HG02852 (cell line): ENCODE data around the gene SRGN.
"Not testable (repeated sequence)": the region's sequence is repeated elsewhere in the genome, so short reads cannot be mapped to it uniquely, and the experiment has no call there.

Source experiments
- ATAC-seq: cut with Tn5 transposase; IDR thresholded peaks from one replicate; pipeline ENCODE4 v1.9.1; 2021; ENCODE audit warnings: mild to moderate bottlenecking, moderate library complexity; ENCODE audit not compliant: unreplicated experiment

The SRGN gene

DNA sequence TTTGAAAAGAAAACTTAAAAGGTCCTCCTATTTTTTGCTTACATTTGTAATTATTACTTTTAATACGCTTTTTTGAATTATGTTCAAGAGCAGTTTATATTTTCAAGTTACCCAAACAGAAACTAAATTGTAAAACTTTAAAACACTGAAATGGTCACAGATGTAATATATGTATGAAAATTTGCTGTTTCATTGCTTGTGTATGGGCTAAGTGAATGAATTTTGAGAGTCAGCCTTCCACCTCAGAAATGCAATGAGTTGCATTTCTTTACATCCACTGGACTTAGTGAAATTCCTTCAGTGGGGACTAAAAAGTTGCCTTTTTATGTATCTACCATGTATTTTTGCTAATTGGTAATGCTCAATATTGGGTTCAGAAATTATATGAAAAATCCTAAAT lies 37.7 kb downstream of the SRGN start:
- no peak for ATAC-seq

DNA sequence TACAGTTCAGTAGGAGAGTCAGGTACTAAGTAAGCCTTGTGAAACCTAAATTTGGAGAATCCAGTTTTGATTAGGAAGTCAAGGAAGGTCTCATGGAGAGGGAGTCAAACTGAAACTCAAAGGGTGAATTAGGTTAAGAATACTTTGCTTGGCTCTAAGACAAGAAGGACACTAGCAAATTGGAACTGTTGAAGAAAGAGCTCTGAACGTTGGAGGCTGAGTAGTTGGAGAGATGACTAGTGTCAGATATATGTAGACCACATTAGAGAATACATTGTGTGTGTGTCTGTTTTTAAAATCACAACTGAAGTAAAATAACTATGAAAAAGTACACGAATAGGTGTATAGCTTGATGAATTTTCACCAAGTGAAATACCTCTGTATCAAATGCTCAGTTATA lies 42.3 kb downstream of the SRGN start:
- no peak for ATAC-seq

DNA sequence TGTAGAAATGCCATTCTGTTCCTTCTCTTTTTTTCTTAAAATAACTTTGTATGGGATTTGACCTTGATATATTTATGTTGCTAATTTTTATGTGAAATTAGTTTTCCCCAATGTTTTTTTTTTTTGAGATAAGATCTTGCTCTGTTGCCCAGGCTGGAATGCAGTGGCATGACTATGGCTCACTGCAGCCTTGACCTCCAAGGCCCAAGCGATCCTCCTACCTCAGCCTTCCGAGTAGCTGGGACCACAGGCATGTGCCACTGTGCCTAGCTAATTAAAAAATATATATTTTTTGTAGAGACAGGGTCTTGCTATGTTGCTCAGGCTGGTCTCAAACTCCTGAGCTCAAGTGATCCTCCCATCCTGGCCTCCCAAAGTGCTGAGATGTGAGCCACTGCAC lies 52.1 kb downstream of the SRGN start:
- ATAC-seq = no peak

DNA sequence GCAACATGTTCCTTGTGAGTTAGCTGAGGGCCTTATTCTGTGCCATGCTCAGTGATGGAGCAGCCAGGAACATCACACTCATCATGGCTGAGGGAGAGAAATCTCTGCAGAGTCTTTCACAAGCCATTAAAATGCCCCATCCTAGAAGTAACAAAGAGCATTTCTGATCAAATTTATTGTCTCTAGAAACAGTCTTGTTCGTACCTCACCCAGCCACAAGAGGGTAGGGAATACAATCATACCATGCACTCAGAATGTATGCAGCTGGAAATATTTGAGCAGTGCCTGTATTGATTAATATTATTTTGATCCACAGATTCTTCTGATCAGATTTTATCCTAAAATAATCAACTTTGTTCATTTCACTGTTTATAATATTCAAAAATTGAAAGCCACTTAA lies 53.4 kb downstream of the SRGN start:
- no peak for ATAC-seq

DNA sequence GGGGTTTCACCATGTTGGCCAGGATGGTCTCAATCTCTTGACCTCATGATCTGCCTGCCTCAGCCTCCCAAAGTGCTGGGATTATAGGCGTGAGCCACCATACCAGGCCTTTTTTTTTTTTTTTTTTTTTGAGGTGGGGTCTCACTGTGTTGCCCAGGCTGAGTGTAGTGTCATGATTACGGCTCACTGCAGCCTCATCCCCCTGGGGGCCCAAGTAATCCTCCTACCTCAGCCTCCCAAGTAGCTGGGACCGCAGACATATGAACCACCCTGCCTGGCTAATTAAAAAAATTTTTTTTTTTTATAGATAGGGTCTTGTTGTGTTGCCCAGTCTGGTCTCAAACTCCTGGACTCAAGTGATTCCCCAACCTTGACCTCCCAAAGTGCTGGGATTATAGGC lies 54.2 kb downstream of the SRGN start:
- ATAC-seq = not testable (repeated sequence)

DNA sequence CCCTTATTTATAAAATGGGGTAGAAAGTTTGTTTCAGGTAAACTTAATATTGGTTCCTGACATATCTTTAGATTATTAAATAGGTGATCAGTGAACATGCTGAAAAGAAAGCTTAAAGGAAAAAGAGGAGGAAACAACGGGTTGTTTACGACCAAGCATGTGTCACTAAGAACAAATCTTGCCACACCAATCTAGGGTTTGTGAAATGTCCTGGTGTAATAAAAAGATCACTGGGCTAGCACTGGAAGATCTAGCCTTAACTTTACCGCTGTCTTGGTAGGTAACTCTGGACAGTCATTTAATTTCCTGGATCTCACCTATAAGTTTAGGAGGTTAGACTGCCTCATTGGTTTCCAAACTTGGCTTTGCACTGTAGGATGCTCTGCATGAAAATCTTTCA lies 55.1 kb downstream of the SRGN start:
- ATAC-seq = no peak

DNA sequence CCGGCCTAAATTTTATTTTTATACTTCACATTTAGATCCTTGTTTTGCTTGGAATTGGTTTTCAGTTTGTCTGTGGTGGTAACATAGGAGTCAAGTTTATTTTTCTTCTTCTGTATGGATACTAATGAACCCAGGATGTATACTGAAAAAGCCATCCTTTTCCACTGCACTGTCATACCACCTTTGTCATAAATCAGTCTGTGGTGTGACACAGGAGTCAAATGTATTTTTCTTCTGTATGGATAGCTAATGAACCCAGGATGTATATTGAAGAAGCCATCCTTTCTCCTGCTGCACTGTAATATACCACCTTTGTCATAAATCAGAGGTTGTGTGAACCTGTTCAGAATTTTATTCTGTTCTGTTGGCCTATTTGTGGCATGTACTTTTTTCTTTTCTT lies 57.4 kb downstream of the SRGN start:
- ATAC-seq = no peak

DNA sequence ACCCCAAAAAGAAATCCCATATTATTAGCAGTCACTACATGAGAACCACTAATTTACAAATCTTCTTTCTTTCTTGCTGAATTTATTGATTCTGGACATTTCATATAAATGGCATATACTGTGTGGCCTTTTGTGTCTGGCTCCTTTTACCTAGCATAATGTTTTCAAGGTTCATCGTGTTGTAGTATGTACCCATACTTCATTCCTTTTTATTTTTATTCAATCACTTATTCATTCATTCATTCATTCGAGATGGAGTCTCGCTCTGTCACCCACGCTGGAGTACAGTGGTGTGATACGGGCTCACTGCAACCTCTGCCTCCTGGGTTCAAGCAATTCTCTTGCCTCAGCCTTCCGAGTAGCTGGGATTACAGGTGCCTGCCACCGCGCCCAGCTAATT lies 58.0 kb downstream of the SRGN start:
- ATAC-seq = no peak

DNA sequence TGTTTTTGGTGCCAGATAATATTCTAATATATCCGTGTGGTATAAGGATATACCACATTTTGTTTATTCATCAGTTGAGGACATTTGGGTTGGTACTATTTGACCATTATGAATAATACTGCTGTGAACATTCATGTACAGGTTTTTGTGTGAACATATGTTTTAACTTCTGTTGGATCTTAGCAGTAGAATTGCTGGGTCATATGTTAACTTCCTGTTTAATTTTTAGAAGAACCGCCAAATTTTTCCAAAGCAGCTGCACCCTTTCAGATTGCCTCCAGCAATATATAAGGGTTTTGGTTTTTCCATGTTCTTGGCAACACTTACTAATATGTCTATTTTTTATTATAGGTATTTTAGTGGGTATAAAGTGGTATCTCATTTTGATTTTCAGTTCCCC lies 58.9 kb downstream of the SRGN start:
- no peak for ATAC-seq

DNA sequence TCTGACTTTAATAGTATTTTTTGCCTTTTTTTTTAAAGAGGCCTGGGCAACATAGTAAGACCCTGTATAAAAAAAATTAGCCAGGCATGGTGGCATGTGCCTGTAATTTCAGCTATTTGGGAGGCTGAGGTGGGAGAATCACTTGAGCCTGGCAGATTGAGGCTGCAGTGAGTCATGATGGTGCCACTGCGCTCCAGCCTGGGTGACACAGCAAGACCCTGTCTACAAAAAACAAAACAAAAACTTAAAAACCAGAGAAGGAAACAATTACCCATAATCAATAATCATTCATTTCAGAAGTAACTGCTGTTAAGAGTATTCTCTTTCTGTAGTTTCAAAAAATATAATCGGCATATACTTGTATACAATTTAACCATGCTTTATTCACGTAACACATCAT lies 64.1 kb downstream of the SRGN start:
- no peak for ATAC-seq

DNA sequence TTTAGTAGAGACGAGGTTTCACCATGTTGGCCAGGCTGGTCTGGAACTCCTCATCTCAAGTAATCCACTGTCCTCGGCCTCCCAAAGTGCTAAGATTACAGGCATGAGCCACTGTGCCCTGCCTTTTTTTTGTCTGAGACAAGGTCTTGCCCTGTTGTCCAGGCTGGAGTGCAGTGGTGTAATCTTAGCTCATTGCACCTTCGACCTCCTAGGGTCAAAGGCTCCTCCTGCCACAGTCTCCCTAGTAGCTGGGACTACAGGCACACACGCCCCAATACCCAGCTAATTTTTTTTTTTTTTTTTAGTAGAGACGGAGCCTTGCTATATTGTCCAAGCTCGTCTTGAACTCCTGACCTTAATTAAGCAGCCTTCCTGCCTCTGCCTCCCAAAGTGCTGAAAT lies 65.3 kb downstream of the SRGN start:
- ATAC-seq = no peak
